ENCODE measurements around the gene TUBB4A. TPM values are rescaled to one million over a fixed set of nuclear protein-coding genes. Genes with fewer than 3 reads are reported as not detected.
"Not testable (repeated sequence)": the region's sequence is repeated elsewhere in the genome, so short reads cannot be mapped to it uniquely, and the experiment has no call there.

The TUBB4A gene
- total and polyA plus RNA-seq, 2 of the 8 experiments (the other 6 are each of a cell fraction or from before 2014, with no cell fraction given) = 16.8 to 30.4 TPM

DNA sequence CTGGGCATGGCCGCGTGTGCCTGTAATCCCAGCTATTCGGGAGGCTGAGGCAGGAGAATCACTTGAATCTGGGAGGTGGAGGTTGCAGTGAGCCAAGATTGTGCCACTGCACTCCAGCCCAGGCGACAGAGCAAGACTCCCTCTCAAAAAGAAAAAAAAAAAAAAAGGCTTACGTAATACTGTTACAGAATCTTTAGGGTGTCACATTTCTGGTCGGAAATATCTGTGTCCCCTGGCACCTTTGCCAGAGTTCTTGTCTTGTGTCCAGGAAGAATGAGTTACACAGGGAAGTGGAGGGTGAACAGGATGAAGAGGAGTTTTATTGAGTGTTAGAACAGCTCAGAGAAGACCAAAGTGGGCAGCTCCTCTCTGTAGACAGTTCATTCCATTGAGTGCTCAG lies 48.6 kb upstream of the TUBB4A start:
- H3K4ac ChIP-seq (replicated peaks; ENCODE audit: insufficient read length, low read depth, low read length); H3K4me1 ChIP-seq (replicated peaks in 1 of 4; ENCODE audit: control insufficient read depth in 3 of 4, insufficient read depth in 4 of 4, low read length in 3 of 4); H4K20me1 ChIP-seq (replicated peaks in 1 of 2; ENCODE audit: control insufficient read depth in 1 of 2, insufficient read depth in 2 of 2, low read length in 2 of 2); H3K79me2 ChIP-seq (ENCODE audit: control insufficient read depth in 1 of 2, insufficient read depth in 2 of 2, low read length in 2 of 2); H3K14ac ChIP-seq (ENCODE audit: insufficient read length); H3K9me3 ChIP-seq (ENCODE audit: insufficient read depth in 2 of 2, low read depth in 1 of 2, low read length in 1 of 2); H3K27ac ChIP-seq (ENCODE audit: low read depth, low read length); H3K36me3 ChIP-seq (ENCODE audit: control insufficient read depth in 2 of 4, insufficient read depth in 4 of 4, low read length in 3 of 4); H4K91ac ChIP-seq (replicated peaks; ENCODE audit: insufficient read length, low read length); H3K4me2 ChIP-seq (ENCODE audit: insufficient read depth in 1 of 2, low read depth in 2 of 2, low read length in 2 of 2); FAIRE-seq; H3K4me3 ChIP-seq (ENCODE audit: extremely low read depth in 1 of 4, insufficient read depth in 2 of 4, low read depth in 3 of 4, low read length in 4 of 4); H2BK120ac ChIP-seq (replicated peaks; ENCODE audit: low read depth, low read length); H2BK5ac ChIP-seq (ENCODE audit: low read depth, low read length); H3K27me3 ChIP-seq (replicated peaks in 1 of 4; ENCODE audit: control insufficient read depth in 3 of 4, extremely low read depth in 1 of 4, insufficient read depth in 3 of 4, low read length in 3 of 4); H3K79me1 ChIP-seq (ENCODE audit: low read depth, low read length); H4K5ac ChIP-seq (ENCODE audit: insufficient read length, low read depth, low read length); H3K9ac ChIP-seq (replicated peaks in 1 of 4; ENCODE audit: extremely low read depth in 1 of 4, low read depth in 3 of 4, low read length in 3 of 4); DNase-seq (ENCODE audit: low read depth in 1 of 2, low spot score in 2 of 2); H3K23ac ChIP-seq (ENCODE audit: insufficient read length); H2AK5ac ChIP-seq (ENCODE audit: low read depth, low read length); H3K56ac ChIP-seq (replicated peaks; ENCODE audit: insufficient read length, low read depth, low read length); H4K8ac ChIP-seq (ENCODE audit: extremely low read depth, insufficient read depth, low read length); H3K23me2 ChIP-seq (ENCODE audit: low read depth, low read length); H3K18ac ChIP-seq (ENCODE audit: extremely low read depth, low read length): not testable (repeated sequence)
- ChIA-PET POLR2A (ENCODE audit: partially characterized antibody) (interaction anchor here (1.0 to 2.9 kb wide), 3 partner anchors 15 to 40 kb away, joined by 3 to 10 read pairs (median 7); partner anchors contain the start of genes CD70 and TNFSF9), CTCF (ENCODE audit: partially characterized antibody) (interaction anchor here (1.0 to 2.8 kb wide), 7 partner anchors 10 to 217 kb away, joined by 3 to 11 read pairs (median 4); no protein-coding TSS in a partner anchor)
- Histone ChIP-seq H2AFZ (ENCODE audit: low read length) (0 out of 2 replicates have a peak overlapping the region, but pooled peaks have one; percentile 7), H2BK15ac (ENCODE audit: low read length) (peak overlapping the region; percentile 72; the same call in 1 of the 2 replicates), H2BK12ac (ENCODE audit: low read depth, low read length) (peak overlapping the region; percentile 75; the same call in 1 of the 2 replicates), H2BK20ac (ENCODE audit: low read length) (peak overlapping the region; percentile 32; the same call in 1 of the 2 replicates)
- 82% methylated on average over 5 of the region's 6 CpGs; no CpG with 5 or more reads in 1 of the 2 experiments for WGBS, 2 experiments (ENCODE audit: extremely low coverage in 1 of 2, insufficient coverage in 1 of 2, insufficient read length in 1 of 2, insufficient replicate concordance in 2 of 2, low coverage in 1 of 2, low lambda C conversion rate in 2 of 2, missing lambda C conversion rate in 1 of 2)

All from H1 (cell line).